Frontal cortex (tissue), 4 donors: Measurements from ENCODE around the gene CEP76. TPM values are rescaled to one million over a fixed set of nuclear protein-coding genes. Genes with fewer than 3 reads are reported as not detected.

Experiments
- DNase-seq, 2 donors: peaks; one replicate each; pipeline ENCODE4 v3.0.0; 2012; ENCODE audit warnings: low spot score in 2 of 2
- FAIRE-seq: peaks from 2 replicates; lab custom pipeline; 2012; peaks lifted over from hg19 to GRCh38; lab: Jason Lieb, UNC
- total RNA-seq: library from RNA; depleted of rRNA; stranded (reverse); fragments of >200 nt; gene quantifications from one replicate; pipeline ENCODE4 v1.2.3, GENCODE V29; 2014
- donor health status: control.
- donor health status: control.
- donor health status: control.

CEP76 gene
- total RNA-seq, 1 donor from 2014 or later: 24.5 TPM

DNA sequence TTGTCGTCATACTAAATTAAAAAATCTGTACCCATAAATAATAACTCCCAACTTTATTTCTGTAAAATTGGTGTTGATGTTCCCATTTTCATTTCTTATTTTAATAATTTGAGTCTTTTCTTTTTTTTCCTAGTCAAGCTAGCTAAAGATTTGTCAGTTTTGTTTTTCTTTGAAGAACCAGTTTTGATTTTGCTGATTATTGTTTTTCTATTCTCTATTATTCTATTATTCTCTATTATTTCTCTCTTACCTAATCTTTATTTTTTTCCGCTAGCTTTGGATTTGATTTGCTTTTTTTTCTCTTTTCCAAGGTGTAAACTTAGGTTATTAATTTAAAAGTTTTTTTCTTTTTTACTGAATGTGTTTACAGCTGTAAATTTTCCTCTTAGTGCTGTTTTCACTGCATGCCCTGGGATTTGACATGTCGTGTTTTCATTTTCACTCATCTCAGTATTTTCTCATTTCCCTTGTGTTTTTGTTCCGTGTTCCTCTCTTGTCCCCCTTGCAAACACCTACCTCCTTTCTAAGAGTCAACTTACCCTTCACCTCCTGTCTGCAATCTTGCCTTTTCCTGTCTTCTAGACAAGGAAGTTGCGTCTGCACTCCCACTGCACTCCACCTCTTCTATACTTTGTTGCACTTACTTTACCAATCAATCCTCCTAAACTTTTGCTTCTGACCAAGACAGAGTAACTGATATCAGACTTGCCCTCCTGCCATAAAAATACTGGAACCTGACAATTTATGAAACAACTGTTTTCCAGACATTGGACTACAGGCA is 19.2 kb upstream of the CEP76 start:
- no peak for FAIRE-seq

DNA sequence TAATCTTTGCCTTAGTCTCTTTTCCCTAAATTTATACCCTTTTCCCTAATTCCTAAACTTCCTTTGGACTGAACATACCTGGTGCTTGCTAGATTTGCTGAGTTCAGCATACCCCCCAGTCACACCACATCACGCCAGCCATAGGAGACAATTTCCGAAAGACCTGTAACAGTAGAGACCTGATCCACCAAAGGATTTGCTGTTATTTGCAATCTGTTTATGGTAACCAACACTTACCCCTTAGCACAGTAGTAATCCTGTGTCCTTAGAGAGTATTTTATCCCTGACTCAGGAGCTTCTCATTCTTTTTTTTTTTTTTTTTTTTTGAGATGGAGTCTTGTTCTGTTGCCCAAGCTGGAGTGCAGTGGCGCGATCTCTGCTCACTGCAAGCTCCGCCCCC is 8.9 kb upstream of the CEP76 start:
- FAIRE-seq: no peak
- DNase-seq: no peak

More for the DNA sequence above, 19.2 kb upstream of the CEP76 start:
- no peak for DNase-seq

DNA sequence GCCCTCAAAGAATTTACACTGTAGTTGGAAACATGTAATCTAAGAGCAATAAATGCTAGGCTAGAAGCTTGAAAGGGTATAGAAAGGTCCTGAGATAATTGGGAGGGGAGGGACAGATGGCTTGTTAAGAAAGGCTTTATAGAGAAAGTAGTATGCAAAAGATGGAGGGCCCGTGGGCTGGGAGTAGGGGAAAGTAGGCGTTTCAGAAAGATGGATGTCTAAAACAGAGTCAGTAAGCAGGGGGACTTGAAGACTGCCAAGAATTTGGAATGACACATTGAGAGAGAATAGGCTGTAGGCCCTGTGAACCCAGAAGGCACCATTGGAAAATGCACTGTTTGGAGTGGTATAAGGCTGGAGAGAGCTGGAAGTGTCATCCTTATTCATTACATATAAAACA is 1.1 kb upstream of the CEP76 start:
- FAIRE-seq: no peak

DNA sequence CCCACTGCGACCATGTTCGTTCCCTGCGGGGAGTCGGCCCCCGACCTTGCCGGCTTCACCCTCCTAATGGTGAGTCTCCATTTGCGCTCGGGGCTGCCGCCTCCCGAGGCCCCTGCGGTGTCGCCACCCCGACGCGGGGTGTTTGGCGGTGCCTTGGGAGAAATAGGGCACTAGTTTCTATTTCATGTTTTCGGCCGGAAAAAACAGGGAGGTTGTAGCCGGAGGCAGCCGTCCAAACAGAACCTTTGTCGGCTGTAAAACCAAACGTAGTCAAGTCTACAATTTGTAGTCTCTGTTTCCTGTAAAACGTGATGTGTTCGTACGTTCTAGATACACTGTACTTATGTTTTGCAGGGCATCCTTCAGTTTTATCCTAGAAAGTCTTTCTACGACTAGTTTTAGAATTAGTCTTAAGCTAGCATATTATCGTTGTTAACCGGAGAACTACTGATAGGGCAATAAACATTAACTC is 609 bp upstream of the CEP76 start:
- no peak for DNase-seq
- no peak for FAIRE-seq

More for the DNA sequence above, 1.1 kb upstream of the CEP76 start:
- no peak for DNase-seq

DNA sequence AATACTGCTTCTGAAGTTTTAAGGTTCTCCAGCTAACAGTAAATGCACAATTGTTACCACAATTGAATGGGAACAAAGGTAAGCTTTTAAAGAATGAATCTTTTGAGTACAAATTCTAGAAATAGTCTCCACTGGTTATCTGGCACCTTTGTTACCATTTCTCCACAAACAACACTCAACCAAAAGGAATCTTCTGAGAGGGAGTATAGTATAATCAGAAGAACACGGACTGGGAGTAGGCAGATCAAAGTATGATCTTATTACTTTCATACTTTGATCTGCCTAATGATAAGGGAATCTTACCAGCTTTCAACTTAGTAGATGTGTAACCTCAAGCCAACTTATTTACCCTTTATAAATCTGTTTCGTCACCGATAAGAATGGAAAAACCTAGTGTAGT is 1.4 kb downstream of the CEP76 start:
- no peak for FAIRE-seq

DNA sequence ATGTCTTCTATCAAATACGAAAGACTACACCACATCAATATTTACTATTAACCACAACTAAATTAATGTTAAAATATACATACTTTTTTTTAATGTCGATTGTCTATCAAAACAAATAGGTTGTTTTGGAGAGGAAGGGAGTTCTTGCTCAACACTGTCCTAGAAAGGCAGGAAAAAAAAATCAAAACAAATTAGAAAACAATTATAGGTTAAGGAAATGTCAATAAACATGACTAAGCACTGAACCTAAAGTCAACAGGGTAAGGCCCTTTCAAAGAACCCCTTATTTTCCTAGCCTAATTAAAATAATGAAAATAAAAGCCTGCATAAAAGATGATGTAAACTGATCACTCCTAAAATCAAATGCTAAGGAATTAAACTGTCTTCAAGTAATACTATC is 2.8 kb downstream of the CEP76 start:
- FAIRE-seq: no peak
- no peak for DNase-seq

More for the DNA sequence above, 1.4 kb downstream of the CEP76 start:
- no peak for DNase-seq

DNA sequence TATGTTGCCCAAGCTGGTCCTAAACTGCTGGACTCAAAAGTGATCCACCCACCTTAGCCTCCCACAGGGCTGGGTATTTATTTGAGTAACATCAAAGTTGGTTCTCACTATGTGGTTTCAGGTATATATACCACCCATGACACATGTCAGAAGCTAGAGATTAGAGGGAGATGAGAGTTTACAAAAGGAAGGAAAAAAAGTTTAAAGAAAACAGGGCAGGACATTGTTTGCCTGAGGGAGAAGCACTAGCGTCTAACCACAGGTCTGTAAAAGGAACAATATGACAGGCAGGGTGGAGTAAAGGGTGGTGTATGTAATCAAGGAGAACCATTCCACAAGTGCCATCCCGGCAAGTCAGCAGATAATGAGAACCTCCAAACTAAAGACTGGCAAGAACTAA is 8.5 kb downstream of the CEP76 start:
- no peak for FAIRE-seq
- no peak for DNase-seq

DNA sequence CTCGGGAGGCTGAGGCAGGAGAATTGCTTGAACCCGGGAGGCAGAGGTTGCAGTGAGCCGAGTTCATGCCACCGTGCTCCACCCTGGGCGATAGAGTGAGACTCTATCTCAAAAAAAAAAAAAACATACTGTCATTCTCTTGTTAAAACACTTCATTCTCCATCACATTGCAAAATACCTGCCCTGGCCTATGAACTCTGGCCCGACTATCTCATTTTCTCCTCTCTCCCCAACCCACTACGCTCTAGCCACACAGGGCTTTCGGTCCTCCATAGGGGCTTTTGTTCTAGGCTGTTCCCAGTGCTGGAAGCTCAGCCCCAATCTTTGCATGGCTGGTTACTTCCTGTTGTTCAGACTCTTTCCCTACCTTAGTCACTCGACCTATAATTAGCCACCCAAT is 10.3 kb downstream of the CEP76 start:
- FAIRE-seq: no peak

DNA sequence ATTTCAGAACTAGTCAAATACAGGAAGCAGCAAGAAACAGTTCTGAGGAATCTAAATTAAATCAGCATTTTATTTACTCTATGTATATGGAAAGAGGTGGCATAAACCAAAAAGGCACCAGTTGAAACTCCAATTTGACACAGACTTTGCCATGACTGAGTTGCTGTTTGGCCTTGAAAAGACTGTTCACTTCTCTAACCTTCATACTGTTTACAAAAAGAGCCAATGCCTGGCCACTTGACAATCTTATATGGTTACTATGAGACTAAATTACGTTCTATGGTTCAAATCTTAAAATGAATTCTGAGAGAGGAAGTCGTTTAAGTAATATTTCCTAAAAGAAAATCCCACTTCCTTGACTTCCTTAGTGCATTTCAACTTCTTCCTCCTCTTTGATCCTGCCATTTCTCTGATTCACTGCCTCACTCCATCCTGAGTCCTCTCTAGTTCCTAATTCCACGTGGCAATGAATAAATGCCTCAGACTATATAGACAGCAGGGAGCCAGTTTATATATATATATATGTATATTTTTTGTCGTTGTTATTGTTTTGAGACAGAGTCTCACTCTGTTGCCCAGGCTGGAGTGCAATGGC is 13.2 kb downstream of the CEP76 start:
- FAIRE-seq: no peak
- DNase-seq: no peak

More for the DNA sequence above, 10.3 kb downstream of the CEP76 start:
- no peak for DNase-seq

DNA sequence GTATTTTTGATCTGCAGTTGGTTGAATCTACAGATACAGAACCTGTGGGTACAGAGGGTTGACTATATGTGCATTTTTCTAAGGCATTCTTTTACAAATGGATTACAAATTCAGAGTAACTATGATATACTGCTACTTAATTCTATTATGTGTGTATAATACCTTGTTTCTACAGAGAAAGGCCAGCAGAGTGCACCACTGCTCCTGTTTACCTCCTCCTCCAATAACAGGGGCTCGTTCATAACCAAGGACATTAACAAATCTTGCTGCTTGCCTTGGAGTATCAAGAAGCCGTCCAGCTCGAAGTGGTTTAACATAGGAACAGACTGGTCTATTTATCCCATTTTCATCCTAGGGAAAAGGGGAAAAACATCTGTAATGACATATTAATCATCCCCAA is 16.4 kb downstream of the CEP76 start:
- DNase-seq (no peak), FAIRE-seq (no peak)

DNA sequence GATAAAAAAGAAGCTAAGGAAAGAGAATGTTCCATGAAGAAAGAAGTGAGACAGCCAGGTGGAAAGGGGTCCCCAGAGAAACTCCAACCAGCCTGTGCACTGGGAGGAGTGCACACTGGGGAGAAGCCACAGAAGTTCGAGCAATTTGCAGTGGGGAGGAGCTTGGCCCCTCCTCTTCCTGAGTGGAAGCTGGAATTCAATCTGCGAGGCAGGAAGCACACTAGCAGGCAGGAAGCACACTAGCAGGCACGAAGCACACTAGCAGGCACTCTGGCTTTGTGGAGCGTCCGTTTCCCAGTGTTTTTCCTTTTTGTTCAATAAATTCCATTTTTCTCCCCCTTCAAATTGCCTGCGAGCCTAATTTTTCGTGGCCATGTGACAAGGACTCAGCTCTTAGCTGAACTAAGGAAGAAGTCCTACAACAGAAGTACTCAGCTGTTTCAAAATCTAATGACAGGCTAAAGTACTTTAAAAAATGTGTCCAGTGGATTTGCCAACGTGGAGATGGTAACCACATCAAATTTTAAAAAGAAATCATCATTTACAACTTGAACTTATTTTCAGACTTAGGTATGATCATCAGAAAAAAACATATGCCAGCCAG is 23.2 kb downstream of the CEP76 start:
- DNase-seq (no peak), FAIRE-seq (no peak)

DNA sequence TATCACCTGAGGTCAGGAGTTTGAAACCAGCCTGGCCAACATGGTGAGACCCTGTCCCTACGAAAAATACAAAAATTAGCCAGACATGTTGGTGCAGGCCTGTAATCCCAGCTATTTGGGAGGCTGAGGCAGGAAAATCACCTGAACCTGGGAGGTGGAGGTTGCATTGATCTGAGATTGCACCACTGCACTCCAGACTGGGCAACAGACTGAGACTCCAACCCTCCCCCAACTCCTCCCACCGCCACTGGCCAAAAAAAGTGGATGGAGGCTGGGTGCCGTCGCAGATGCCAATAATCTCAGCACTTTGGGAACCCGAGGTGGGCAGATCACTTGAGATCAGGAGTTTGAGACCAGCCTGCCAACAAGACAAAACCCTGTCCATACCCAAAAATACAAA is 34.5 kb downstream of the CEP76 start:
- no peak for DNase-seq
- no peak for FAIRE-seq

DNA sequence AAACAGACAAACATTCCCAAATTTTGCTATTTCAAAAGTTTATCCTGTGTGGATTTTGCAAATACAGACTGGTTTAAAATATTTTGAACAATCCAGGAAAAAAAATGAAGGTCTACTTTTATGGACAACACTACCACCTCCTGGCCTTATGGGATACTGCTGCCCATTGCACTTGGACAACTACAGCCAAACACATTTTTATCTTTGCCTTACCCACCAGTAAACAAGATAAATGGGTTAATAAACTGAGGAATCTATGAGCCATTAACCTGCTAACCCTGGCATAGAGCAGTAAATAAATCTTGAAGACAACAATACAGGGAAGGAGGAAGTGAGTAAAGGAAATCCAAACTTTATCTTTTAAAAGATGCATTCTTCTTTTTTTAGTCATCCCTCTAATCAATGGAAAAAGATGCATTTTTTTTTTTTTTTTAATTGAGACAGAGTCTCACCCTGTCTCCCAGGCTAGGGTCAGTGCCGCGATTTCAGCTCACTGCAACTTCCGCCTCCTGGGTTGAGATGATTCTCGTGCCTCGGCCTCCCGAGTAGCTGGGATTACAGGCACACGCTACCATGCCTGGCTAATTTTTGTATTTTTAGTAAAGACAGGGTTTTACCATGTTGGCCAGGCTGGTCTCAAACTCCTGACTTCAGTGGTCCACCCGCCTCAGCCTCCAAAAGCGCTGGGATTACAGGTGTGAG is 42.5 kb downstream of the CEP76 start:
- DNase-seq: peak; percentile 69 to 72
- peak; percentile 89 for FAIRE-seq

DNA sequence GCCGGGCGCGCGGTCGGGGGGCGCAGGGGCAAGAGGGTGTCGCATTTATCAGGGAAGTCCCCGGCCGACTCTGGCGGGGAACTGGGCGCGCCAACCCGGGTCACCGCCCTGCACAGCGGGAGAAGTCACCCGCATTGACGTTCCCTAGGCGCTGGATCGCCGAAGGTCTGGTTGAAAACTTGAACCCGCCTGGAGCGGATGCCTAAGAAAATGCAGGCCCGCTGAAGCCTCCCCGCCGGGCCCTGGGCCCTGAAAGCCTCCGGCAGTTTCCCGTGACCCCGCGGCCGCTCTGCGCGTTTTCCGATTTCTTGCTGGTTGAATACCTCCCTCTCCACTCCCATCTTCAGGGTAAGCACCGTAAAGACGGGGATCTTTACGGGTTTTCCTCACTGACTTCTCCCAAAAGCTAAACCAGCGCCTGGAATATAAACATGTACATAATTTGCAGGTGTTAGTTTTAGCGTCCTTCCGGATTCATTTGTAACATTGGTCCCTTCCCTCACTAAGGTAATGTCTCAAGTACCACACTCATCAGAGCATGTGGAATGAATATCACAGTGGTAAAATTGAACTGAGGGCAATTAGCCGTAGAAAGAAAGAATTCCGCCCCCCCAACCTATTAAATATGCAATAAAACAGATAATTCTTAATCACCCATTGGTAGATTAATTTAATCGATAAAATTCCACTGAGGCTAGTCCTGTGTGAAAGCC is 43.9 kb downstream of the CEP76 start:
- FAIRE-seq (no peak), DNase-seq (no peak)

DNA sequence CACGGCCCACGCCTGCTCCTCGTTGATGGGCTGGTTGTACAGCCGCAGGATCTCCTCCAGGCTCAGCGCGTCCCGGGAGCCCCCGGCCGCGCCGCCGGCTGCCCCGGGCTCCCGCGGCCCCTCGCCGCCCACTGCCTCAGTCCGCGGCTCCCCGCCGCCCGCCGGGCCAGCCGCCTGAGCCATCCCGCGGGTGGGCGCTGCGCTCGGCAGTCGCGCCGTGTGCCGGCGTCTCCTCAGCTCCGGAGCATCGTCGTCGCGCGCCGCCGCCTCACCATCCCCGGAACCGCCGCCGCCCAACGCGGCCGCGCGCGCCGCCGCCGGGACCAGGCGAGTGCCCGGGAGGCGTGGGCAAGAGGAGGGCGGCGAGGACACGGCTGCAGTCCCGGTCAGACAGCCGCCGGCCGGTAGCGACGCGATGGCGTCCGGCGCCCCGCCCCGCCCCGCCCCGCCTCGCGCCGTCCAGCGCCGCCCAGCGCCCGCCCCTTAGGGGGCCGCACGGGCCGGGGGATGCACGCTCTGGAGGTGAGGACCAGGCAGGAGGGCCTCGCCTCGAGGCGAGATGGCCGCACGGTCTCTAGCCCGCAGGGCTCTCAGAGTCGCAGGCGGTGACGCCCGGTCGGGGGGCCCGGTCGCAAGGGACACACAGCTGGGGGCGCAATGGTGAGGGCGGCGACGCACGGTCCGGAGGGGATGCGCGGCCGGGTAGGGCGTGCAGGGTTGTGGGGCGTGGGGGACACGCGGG is 44.7 kb downstream of the CEP76 start, which contains the start of gene SPIRE1:
SPIRE1 (minus strand) TSS at position 424 of the 742 bp plus-strand sequence; CDS start at position 183, 241 bp downstream.
- DNase-seq (peak; percentile 81 to 90), FAIRE-seq (no peak)

DNA sequence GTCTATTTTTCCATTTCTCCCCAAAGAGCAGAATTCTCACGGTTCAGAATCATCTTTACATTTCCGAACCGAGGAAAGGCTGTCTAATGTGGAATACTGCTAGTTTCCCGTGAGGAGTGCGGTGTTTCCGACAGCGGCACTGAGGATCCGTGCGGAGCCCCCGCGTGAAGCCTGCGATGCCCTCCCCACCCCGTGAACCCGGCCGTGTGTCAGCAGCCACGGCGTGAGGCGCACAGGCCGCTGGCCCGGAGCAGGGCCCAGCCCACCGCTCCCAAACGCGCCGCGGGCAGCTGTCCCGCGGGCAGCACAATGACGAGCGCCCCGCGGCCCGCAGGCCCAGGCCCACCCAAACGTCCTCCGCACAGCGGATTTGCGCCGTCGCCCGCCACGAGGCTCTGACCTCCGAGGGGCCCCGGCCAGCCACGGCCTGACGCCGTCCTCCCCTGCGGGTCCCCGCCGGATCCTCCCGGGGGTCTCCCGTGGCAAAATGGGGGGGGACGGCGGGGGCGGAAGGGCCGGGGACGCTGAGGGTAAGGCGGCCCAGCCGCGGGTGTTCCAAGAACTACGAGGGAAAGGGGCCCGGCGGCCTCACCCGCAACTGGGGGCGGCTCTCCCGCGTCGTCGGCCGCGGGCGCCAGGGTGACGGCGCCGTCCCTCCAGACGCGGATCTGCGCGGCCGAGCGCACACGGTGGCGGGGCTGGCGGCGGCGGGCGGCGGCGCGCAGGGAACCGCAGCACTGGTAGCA is 45.4 kb downstream of the CEP76 start:
- DNase-seq: peak; percentile 41 to 68
- FAIRE-seq: no peak

DNA sequence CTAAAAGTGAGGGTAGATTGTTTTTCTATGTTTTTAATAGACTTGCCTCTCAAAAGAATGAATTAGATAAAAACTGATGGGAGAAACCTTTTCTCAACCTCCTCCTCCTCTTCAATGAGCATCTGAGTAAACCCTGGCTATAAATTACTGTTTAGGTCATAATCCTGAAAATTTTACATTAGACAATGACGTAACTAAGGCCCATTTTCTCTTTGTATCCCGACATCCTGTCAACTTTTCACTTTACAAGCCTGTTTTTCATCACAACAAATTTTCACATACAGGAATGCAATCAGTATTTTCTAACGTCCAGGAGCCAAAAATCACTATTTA is 46.0 kb downstream of the CEP76 start:
- FAIRE-seq (no peak), DNase-seq (peak in 1 of 2 donors; percentile 23)

DNA sequence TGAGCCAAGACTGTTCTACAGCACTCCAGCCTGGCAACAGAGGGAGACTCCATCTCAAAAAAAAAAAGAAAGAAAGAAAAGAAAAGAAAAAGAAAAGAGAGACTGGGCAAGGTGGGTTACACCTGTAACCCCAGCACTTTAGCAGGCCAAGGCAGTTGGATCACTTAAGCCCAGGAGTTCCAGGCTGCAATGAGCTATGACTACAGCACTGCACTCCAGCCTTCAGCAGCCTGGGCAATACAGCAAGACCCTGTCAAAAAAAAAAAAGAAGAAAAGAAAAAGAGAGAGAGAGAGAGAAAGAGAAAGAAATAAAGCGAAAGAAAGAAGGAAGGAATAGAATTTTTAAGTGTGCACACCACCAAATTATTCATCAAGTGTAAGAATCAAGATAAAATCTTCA is 47.6 kb downstream of the CEP76 start:
- FAIRE-seq (no peak), DNase-seq (no peak)
